Suprapubic skin (tissue), 4 donors: Measurements from ENCODE around the gene PDXP. TPM values are rescaled to one million over a fixed set of nuclear protein-coding genes. Genes with fewer than 3 reads are reported as not detected.
A peak's percentile ranks its signal among the peaks of the same experiment; 100 is the strongest.

ENCODE experiments used
- DNase-seq, 2 donors: peaks; one replicate each; pipeline ENCODE4 v3.0.0-alpha.2; 2019; ENCODE audit warnings: low spot score in 2 of 2
- H3K27ac ChIP-seq: fragments of 200-600 bp; sonication (generic); one replicate; pipeline ENCODE4 v1.5.1; 2019
- H3K27me3 ChIP-seq: fragments of 200-600 bp; sonication (generic); one replicate; pipeline ENCODE4 v1.5.1; 2019
- H3K36me3 ChIP-seq: fragments of 200-600 bp; sonication (generic); one replicate; pipeline ENCODE4 v1.5.1; 2019
- H3K4me1 ChIP-seq: fragments of 200-600 bp; sonication (generic); one replicate; pipeline ENCODE4 v1.5.1; 2019
- H3K4me3 ChIP-seq: fragments of 200-600 bp; sonication (generic); one replicate; pipeline ENCODE4 v1.5.1; 2019; ENCODE audit warnings: mild to moderate bottlenecking
- H3K9me3 ChIP-seq: fragments of 200-600 bp; sonication (generic); one replicate; pipeline ENCODE4 v1.5.1; 2019
- EP300 ChIP-seq: sonication (generic); formaldehyde crosslinking; IDR thresholded peaks from one replicate; pipeline ENCODE4 v1.6.1; 2017; ENCODE audit warnings: antibody characterized with exemption
- POLR2A ChIP-seq, 2 donors: fragments of 450-650 bp; IDR thresholded peaks; one replicate each; pipeline ENCODE4 v1.6.1; 2017; ENCODE audit warnings: antibody characterized with exemption in 2 of 2, mild to moderate bottlenecking in 2 of 2, moderate library complexity in 2 of 2
- POLR2AphosphoS5 ChIP-seq, 3 donors: sonication (generic); formaldehyde crosslinking; IDR thresholded peaks; one replicate each; pipeline ENCODE4 v1.6.1; 2017; ENCODE audit warnings: antibody characterized with exemption in 3 of 3
- WGBS: methylation state at CpG from one replicate; pipeline ENCODE4 v1.1.5; 2018; 5-methylcytosine and 5-hydroxymethylcytosine counted together
- total RNA-seq, 4 donors: library from RNA; depleted of rRNA; stranded (reverse); fragments of >200 nt; gene quantifications; one replicate each; pipeline ENCODE4 v1.1.0, GENCODE V29; 2016
- TF ChIP-seq, protein P1 (sequence below), 2 donors: fragments of 200-600 bp in 1 of 2; fragments of 450-650 bp in 1 of 2; sonication (generic) in 1 of 2; IDR thresholded peaks; one replicate each; pipeline ENCODE4 v1.5.1; 2016 to 2019; ENCODE audit warnings: antibody characterized with exemption in 2 of 2, mild to moderate bottlenecking in 1 of 2, moderate library complexity in 1 of 2

The PDXP gene
- total RNA-seq, 4 donors from 2014 or later: 4.2 to 6.1 (median 4.9) TPM

DNA sequence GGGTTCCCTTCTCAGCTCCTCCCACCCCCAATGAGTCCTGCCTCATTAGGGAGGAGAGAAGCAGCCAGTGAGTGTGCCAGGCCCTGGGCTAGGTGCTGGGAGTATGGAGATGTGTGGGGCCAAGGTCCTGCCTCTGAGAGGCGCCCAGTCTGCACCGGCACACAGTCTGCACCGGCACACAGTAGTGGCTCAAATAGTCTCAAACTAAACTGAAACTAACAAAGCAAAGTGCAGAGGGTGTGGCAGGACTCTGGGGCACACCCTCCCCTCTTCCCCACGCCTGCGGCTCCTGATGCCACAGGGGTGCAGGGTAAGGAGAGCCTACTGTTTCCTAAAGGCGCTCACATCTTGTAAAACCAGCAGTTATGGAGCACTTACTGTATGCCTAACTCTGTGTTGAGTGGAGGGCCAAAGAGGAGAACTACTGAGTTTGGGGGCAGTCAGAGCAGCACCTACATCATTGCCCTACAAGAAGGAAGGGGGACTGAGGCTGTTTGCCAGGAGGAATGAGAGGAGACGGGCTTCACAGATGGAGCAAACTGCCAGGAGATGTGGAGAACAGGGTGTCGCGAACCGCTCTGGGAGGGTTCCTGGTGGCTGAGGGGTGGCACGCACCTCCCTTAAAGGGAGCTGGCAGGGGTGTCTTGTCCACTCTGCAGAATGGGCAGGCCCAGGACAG lies 20.0 kb upstream of the PDXP start:
- Histone ChIP-seq H3K27ac (no peak overlapping the region), H3K4me3 (peak overlapping the region; percentile 75), H3K27me3 (no peaks in the 10 kb centered on the region), H3K4me1 (peaks cover 80% of the 10 kb centered on the region), H3K9me3 (no peaks in the 10 kb centered on the region), H3K36me3 (peaks cover under 1% of the 10 kb centered on the region)
- no peak for DNase-seq
- WGBS: 31% methylated on average over 11 of the region's 11 CpGs
- TF ChIP-seq, protein P1, sequence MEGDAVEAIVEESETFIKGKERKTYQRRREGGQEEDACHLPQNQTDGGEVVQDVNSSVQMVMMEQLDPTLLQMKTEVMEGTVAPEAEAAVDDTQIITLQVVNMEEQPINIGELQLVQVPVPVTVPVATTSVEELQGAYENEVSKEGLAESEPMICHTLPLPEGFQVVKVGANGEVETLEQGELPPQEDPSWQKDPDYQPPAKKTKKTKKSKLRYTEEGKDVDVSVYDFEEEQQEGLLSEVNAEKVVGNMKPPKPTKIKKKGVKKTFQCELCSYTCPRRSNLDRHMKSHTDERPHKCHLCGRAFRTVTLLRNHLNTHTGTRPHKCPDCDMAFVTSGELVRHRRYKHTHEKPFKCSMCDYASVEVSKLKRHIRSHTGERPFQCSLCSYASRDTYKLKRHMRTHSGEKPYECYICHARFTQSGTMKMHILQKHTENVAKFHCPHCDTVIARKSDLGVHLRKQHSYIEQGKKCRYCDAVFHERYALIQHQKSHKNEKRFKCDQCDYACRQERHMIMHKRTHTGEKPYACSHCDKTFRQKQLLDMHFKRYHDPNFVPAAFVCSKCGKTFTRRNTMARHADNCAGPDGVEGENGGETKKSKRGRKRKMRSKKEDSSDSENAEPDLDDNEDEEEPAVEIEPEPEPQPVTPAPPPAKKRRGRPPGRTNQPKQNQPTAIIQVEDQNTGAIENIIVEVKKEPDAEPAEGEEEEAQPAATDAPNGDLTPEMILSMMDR (IDR thresholded peaks at IDR 0.05): no peak
- TF ChIP-seq POLR2AphosphoS5 (IDR thresholded peaks at IDR 0.05): no peak
- TF ChIP-seq EP300: no peak
- no peak for TF ChIP-seq POLR2A (IDR thresholded peaks at IDR 0.05)

DNA sequence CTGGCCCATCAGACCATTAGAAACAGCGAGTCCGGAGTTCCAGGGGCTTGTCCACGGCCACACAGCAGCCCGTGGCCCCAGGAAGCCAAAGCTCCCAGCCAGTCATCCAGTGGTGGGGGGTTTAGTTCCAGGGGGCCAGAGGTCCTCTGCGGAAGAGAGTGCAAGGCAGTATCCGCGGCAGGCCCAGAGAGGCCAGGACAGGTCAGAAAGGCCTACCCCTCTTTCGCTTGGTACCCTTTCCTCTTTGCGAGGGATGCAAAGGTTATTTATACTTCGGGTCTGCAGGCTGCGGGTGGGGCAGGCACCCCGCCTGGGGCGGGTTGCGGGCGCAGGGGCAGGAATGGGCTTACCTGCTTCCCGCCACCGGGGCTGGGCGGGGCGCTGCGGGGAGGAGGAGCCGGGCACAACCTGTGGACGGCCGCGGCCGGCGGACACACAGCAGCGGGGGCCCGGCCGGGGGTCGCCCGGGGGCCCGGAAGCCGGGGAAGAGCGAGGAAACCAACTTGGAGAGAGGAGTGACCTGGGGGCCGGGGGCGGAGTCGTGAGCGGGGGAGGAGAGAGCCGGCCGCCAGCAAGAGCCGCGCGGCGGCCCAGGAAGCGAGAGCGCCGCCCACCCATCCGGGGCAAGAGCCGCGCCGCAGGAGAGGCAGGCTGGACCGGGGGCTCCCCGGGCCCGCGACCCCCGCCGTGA lies 19.3 kb upstream of the PDXP start, which contains the start of gene SH3BP1:
SH3BP1 (plus strand) TSS at position 600 of the 691 bp plus-strand sequence. CDS start 119 bp downstream, outside the sequence.
- TF ChIP-seq POLR2AphosphoS5 (IDR thresholded peaks at IDR 0.05) (no peak), POLR2A (IDR thresholded peaks at IDR 0.05) (no peak), EP300 (no peak)
- TF ChIP-seq, protein P1 (IDR thresholded peaks at IDR 0.05): no peak
- Histone ChIP-seq H3K36me3 (peaks cover 7% of the 10 kb centered on the region), H3K27ac (peak within 1 kb of the TSS; percentile 51), H3K4me1 (peaks cover 77% of the 10 kb centered on the region), H3K27me3 (no peaks in the 10 kb centered on the region), H3K4me3 (peak within 1 kb of the TSS; percentile 75), H3K9me3 (no peaks in the 10 kb centered on the region)
- 3% methylated on average over 31 of the region's 57 CpGs for WGBS
- no peak for DNase-seq

DNA sequence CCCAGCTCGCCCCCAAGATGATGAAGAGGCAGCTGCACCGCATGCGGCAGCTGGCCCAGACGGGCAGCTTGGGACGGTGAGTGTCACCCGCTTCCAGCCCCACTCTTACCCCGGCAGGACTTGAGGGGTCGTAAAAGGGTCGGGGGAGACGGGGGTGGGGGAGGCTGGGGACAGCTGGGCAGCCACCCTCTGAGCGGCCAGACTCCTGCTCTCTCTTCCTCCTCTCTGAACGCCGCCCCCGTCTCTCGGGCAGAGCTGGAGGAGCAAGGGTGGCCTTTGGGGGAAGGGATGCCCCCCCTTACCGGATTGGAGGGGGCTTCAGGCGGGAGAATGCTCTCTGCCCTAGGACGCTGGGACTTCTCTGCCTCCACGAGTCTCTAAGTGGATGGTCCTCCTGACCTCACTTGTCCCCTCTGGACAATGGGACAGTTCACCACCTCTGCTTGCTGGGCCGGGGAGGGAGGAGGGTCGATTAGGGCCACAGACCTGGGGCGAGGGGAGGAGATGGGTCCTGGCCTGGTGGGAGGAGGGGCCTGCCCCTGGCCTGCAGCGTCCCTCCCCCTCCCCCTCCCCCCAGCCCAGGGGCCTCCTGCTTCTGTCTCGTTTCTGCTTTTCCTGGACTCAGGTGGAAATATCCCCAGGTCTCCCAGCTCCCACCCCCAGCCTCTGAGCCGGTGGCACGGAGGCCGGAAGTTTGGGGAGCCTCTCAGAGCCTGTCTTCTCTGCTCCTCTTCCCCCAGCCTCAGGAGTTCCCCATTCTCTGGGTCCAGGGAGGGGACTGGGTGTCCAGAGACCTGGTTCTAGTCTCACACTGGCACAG lies 18.5 kb upstream of the PDXP start:
- peak overlapping the region; percentile 51 for H3K27ac ChIP-seq
- peaks cover 69% of the 10 kb centered on the region for H3K4me1 ChIP-seq
- no peak for DNase-seq
- peak overlapping the region; percentile 75 for H3K4me3 ChIP-seq
- TF ChIP-seq EP300: no peak
- no peak for TF ChIP-seq POLR2AphosphoS5 (IDR thresholded peaks at IDR 0.05)
- peaks cover 15% of the 10 kb centered on the region for H3K36me3 ChIP-seq
- H3K27me3 ChIP-seq: no peaks in the 10 kb centered on the region
- whole genome bisulfite sequencing: 5% methylated on average over 24 of the region's 27 CpGs
- no peaks in the 10 kb centered on the region for H3K9me3 ChIP-seq

DNA sequence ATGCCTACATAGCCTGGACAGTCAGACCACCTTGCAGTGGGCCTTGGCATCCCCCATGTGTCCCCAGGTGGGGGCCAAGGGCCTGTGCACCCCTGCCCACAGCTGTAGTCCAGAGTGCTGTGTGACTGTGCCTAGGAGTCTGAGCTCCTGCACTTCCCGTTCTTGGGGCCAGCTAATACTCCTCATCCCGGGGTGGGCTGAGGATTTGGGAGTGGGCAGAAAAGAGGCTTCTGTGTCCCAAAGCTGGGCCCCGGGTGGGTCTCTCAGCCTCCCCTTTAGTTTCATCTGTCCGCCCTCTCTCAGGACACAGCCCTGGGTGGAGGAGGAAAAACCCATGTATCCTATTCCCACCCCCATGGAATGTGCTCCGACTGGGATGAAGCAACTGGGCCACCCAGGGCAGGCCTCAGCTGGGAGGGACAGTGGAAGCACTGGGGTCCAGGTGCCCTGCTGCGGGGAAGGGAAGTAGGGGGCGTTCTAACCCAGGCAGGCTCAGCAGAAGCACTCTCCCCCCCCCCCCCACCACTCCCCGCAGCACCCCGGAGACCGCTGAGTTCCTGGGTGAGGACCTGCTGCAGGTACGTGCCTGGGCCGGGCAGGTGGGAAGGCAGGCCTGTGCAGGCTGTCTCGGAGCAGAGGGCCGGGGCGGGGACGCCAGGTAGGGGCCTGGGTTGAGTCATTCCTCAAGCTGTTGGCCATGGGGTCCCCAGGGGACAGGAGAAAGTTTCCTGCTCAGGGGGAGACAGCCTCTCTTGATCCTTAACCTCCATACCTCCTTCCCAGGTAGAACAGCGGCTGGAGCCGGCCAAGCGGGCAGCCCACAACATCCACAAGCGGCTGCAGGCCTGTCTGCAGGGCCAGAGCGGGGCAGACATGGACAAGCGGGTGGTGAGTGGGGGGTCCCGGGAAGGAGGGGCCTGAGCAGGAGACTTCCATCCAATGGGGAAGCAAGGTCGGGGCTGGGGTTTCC lies 17.6 kb upstream of the PDXP start:
- Histone ChIP-seq H3K27ac (peak overlapping the region; percentile 51), H3K27me3 (no peaks in the 10 kb centered on the region), H3K4me3 (peak overlapping the region; percentile 75), H3K4me1 (peaks cover 66% of the 10 kb centered on the region), H3K36me3 (peaks cover 21% of the 10 kb centered on the region), H3K9me3 (no peaks in the 10 kb centered on the region)
- WGBS: 37% methylated on average over 6 of the region's 24 CpGs
- DNase-seq: no peak
- no peak for TF ChIP-seq POLR2A (IDR thresholded peaks at IDR 0.05)
- TF ChIP-seq, protein P1 (IDR thresholded peaks at IDR 0.05): no peak
- TF ChIP-seq EP300: no peak
- no peak for TF ChIP-seq POLR2AphosphoS5 (IDR thresholded peaks at IDR 0.05)

DNA sequence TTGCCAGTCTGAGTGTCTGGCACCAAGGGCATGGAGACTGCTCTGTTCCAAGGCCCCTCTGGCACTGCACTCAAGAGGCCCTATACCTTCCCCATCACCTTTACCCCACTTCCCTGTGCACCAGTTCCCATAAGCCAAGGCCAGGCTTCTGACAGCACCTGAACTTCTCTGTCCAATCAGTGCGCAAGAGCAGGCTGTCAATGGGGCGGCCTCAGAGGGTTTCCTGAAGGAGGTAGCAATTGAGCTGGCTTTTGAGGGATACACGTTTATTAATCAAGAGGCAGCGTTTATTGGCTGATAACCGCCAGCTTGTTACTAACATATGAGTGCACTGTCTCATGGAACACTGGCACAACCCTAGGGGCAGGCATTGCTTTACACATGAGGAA lies 17.0 kb upstream of the PDXP start:
- Histone ChIP-seq H3K27me3 (no peaks in the 10 kb centered on the region), H3K4me3 (peak overlapping the region; percentile 75), H3K36me3 (peaks cover 21% of the 10 kb centered on the region), H3K4me1 (peaks cover 63% of the 10 kb centered on the region), H3K9me3 (no peaks in the 10 kb centered on the region), H3K27ac (peak overlapping the region; percentile 51)
- WGBS: 78% methylated on average over 5 of the region's 5 CpGs
- no peak for DNase-seq
- TF ChIP-seq EP300 (no peak), POLR2A (IDR thresholded peaks at IDR 0.05) (no peak), POLR2AphosphoS5 (IDR thresholded peaks at IDR 0.05) (no peak)
- TF ChIP-seq, protein P1 (IDR thresholded peaks at IDR 0.05): no peak
